Breast epithelium (tissue), 4 donors: Measurements from ENCODE around the gene OTOF. TPM values are rescaled to one million over a fixed set of nuclear protein-coding genes. Genes with fewer than 3 reads are reported as not detected.

ENCODE experiments used
- DNase-seq, 2 donors: peaks; one replicate each; pipeline ENCODE4 v3.0.0-alpha.2; 2019; ENCODE audit warnings: low spot score in 2 of 2
- H3K27ac ChIP-seq, 2 donors: fragments of 200-600 bp; sonication (generic) in 1 of 2; one replicate each; pipeline ENCODE4 v1.5.1; 2016 to 2019; ENCODE audit warnings: mild to moderate bottlenecking in 1 of 2
- H3K27me3 ChIP-seq, 2 donors: fragments of 200-600 bp; sonication (generic) in 1 of 2; one replicate each; pipeline versions ENCODE4 v1.5.1 to v1.6.0; 2017 to 2019; ENCODE audit warnings: control low read depth in 1 of 2, mild to moderate bottlenecking in 1 of 2
- H3K36me3 ChIP-seq: fragments of 200-600 bp; one replicate; pipeline ENCODE4 v1.5.1; 2019
- H3K4me1 ChIP-seq, 2 donors: fragments of 200-600 bp; sonication (generic); one replicate each; pipeline ENCODE4 v1.5.1; 2016 to 2019; ENCODE audit warnings: control low read depth in 1 of 2
- H3K4me3 ChIP-seq, 3 donors: fragments of 200-600 bp; sonication (generic); 1 replicate in 2 of 3; 2 replicates in 1 of 3; pipeline ENCODE4 v1.5.1; 2016 to 2019; ENCODE audit warnings: mild to moderate bottlenecking in 3 of 3, moderate library complexity in 2 of 3
- H3K9me3 ChIP-seq, 2 donors: fragments of 200-600 bp; sonication (generic) in 1 of 2; one replicate each; pipeline ENCODE4 v1.5.1; 2016 to 2019; ENCODE audit warnings: control low read depth in 1 of 2
- POLR2A ChIP-seq: fragments of 450-650 bp; IDR thresholded peaks from one replicate; pipeline ENCODE4 v1.6.1; 2016; ENCODE audit warnings: antibody characterized with exemption, mild to moderate bottlenecking, moderate library complexity
- POLR2AphosphoS5 ChIP-seq, 3 donors: sonication (generic); formaldehyde crosslinking; IDR thresholded peaks; one replicate each; pipeline ENCODE4 v1.6.1; 2017; ENCODE audit warnings: antibody characterized with exemption in 3 of 3
- intact Hi-C: fragments of 100-400 bp; cut with DNase I; formaldehyde crosslinking; loops from one replicate; pipeline ENCODE4 v1.15.1; 2023; ENCODE audit warnings: low total_unique reads
- total RNA-seq, 3 donors: library from RNA; depleted of rRNA; stranded (reverse); fragments of >200 nt; gene quantifications; one replicate each; pipeline ENCODE4 v1.1.0, GENCODE V29; 2016
- TF ChIP-seq, protein P1 (sequence below), 3 donors: fragments of 450-650 bp; IDR thresholded peaks; one replicate each; pipeline ENCODE4 v1.5.1; 2016 to 2017; ENCODE audit warnings: antibody characterized with exemption in 3 of 3, mild to moderate bottlenecking in 3 of 3, moderate library complexity in 3 of 3

The OTOF gene
- total RNA-seq, 3 donors from 2014 or later = 0.15 to 0.33 (median 0.32) TPM

DNA sequence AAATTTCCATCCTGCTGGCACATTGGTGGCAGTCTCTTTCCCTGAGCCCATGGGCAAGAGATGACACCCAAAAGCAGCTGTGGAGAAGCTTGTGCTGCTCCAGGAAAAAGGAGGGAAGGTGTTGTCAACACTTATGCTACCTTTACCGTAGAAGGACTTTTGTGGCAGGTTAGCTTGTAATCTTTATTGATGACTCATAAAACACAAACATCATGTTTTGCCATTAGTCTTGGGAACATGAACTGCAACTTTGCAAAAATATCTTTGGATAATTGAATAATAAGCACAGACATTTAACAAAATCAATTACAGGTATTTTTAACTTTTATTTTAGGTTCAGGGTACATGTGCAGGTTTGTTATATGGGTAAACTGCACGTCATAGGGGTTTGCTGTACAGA is 42.8 kb downstream of the OTOF start:
- Histone ChIP-seq H3K4me3 (no peak overlapping the region), H3K4me1 (no peaks in the 10 kb centered on the region), H3K9me3 (no peaks in the 10 kb centered on the region), H3K36me3 (no peaks in the 10 kb centered on the region), H3K27ac (no peak overlapping the region), H3K27me3 (no peaks in the 10 kb centered on the region)
- intact Hi-C loops = no loop called here
- TF ChIP-seq, protein P1, sequence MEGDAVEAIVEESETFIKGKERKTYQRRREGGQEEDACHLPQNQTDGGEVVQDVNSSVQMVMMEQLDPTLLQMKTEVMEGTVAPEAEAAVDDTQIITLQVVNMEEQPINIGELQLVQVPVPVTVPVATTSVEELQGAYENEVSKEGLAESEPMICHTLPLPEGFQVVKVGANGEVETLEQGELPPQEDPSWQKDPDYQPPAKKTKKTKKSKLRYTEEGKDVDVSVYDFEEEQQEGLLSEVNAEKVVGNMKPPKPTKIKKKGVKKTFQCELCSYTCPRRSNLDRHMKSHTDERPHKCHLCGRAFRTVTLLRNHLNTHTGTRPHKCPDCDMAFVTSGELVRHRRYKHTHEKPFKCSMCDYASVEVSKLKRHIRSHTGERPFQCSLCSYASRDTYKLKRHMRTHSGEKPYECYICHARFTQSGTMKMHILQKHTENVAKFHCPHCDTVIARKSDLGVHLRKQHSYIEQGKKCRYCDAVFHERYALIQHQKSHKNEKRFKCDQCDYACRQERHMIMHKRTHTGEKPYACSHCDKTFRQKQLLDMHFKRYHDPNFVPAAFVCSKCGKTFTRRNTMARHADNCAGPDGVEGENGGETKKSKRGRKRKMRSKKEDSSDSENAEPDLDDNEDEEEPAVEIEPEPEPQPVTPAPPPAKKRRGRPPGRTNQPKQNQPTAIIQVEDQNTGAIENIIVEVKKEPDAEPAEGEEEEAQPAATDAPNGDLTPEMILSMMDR (IDR thresholded peaks at IDR 0.05) = no peak
- TF ChIP-seq POLR2A (no peak), POLR2AphosphoS5 (IDR thresholded peaks at IDR 0.05) (no peak)
- no peak for DNase-seq

- intact Hi-C loops = no loop called here
Observed at GRCh38 chr2:26432859-26433258, 45.1 kb downstream of the OTOF start.

DNA sequence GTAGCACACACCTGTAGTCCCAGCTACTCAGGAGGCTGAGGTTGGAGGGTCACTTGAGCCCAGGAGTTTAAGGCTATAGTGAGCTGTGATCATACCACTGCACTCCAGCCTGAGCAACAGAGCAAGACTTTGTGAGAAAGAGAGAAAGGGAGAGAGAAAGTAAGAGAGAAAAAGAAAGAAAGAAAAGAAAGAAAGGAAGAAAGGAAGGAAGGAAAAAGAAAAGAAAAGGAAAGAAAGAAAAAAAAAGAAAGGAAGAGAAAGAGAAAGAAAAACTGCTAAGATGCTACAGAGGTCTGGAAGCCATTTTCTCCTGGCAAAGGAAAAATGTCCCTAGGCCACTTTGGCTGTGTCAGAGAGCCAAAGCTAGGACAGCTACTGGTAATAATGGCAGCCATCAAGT is 45.6 kb downstream of the OTOF start:
- H3K27ac ChIP-seq = no peak overlapping the region
- TF ChIP-seq POLR2AphosphoS5 (IDR thresholded peaks at IDR 0.05) (no peak), POLR2A (no peak)
- TF ChIP-seq, protein P1 (IDR thresholded peaks at IDR 0.05) = no peak
- intact Hi-C loops = no loop called here

More at GRCh38 chr2:26432859-26433258, 45.1 kb downstream of the OTOF start:
- Histone ChIP-seq H3K4me1 (no peaks in the 10 kb centered on the region), H3K27me3 (no peaks in the 10 kb centered on the region), H3K4me3 (no peak overlapping the region), H3K36me3 (no peaks in the 10 kb centered on the region), H3K9me3 (no peaks in the 10 kb centered on the region), H3K27ac (no peak overlapping the region)
- no peak for DNase-seq
- TF ChIP-seq POLR2A (no peak), POLR2AphosphoS5 (IDR thresholded peaks at IDR 0.05) (no peak)
- TF ChIP-seq, protein P1 (IDR thresholded peaks at IDR 0.05) = no peak

GRCh38 chr2:26430826-26431225 is 47.1 kb downstream of the OTOF start:
- Histone ChIP-seq H3K9me3 (no peaks in the 10 kb centered on the region), H3K36me3 (no peaks in the 10 kb centered on the region), H3K27ac (no peak overlapping the region), H3K4me3 (no peak overlapping the region), H3K27me3 (no peaks in the 10 kb centered on the region), H3K4me1 (no peaks in the 10 kb centered on the region)
- no peak for DNase-seq
- no peak for TF ChIP-seq POLR2AphosphoS5 (IDR thresholded peaks at IDR 0.05)
- TF ChIP-seq, protein P1 (IDR thresholded peaks at IDR 0.05) = no peak
- no peak for TF ChIP-seq POLR2A
- intact Hi-C loops = no loop called here

More for the DNA sequence above, 45.6 kb downstream of the OTOF start:
- Histone ChIP-seq H3K27me3 (no peaks in the 10 kb centered on the region), H3K36me3 (no peaks in the 10 kb centered on the region), H3K4me1 (no peaks in the 10 kb centered on the region), H3K9me3 (no peaks in the 10 kb centered on the region), H3K4me3 (no peak overlapping the region)
- DNase-seq = no peak

GRCh38 chr2:26429779-26430578 is 47.9 kb downstream of the OTOF start:
- Histone ChIP-seq H3K36me3 (no peaks in the 10 kb centered on the region), H3K27me3 (no peaks in the 10 kb centered on the region), H3K27ac (no peak overlapping the region), H3K4me3 (no peak overlapping the region), H3K4me1 (no peaks in the 10 kb centered on the region), H3K9me3 (no peaks in the 10 kb centered on the region)
- intact Hi-C loops = no loop called here
- DNase-seq = no peak
- TF ChIP-seq, protein P1 (IDR thresholded peaks at IDR 0.05) = no peak
- TF ChIP-seq POLR2AphosphoS5 (IDR thresholded peaks at IDR 0.05) (no peak), POLR2A (no peak)
